Measurements from ENCODE around the gene STAB2.

DNA sequence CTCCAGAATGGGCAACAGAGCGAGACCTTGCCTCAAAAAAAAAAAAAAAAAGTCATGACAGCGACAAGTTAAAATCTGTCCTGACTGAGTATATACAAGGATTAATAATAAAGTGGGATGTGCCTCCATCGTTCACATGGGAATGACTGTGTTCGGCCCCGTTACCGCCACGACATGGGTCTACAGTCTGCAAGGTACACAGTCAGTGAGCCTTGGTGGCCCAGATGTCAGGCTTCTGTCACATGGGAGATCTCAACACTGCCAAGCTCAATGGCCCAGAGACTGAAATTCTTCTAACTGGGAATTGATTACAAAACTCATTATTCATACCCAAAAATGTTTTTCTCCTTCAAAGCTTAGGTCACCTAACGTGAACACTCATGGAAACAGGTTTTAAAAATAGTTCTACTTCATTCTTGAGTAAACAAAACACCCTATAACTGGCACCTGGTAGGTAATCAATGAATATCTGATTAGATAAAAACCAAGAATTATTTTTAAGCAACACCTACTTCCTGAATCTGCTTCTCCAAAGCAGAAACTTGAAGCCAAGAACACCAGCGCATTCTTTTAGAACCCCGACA lies 188.0 kb downstream of the STAB2 start:
- no peak for TF ChIP-seq SMC3 (IDR thresholded peaks at IDR 0.05; ENCODE audit: low read depth, low read length)
- TF ChIP-seq CTCF (conservative IDR thresholded peaks at IDR 0.05; ENCODE audit: low read depth, low read length) = no peak
- TF ChIP-seq CHD1 (IDR thresholded peaks at IDR 0.05; ENCODE audit: low read depth, low read length) = no peak
- no peak for TF ChIP-seq RAD21 (IDR thresholded peaks at IDR 0.05; ENCODE audit: low read length)
